B cell (primary cell): ENCODE data around the gene RIBC1.

ENCODE experiments used
- EZH2 ChIP-seq: IDR thresholded peaks from 2 replicates; pipeline ENCODE4 v1.6.1; 2012; ENCODE audit warnings: borderline replicate concordance, low read depth, mild to moderate bottlenecking, moderate library complexity, low read length; ENCODE audit not compliant: insufficient read depth, poor library complexity, severe bottlenecking
- TF ChIP-seq, protein P1 (sequence below): fragments of 200-600 bp; IDR thresholded peaks from one replicate; pipeline ENCODE4 v1.8.0; 2022; ENCODE audit warnings: antibody characterized with exemption, mild to moderate bottlenecking

DNA sequence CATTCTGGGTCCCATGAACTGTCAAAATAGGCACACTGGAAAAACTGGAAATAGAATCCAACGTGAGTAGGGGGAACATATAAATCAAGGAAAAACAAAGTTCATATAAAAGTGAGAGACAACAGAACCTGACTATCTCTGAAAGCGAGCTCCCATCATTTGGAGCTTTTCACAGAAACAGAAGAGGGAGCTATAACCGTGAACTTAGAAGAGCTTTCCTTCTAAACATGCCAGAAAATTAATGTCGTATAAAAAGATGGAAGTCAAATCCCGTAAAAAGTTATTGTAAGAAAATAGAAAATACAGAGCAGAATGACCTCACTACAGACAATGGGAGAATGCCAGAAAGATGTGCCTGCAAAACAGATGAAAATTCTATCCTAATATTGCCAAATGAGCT is 35.4 kb downstream of the RIBC1 start:
- TF ChIP-seq, protein P1, sequence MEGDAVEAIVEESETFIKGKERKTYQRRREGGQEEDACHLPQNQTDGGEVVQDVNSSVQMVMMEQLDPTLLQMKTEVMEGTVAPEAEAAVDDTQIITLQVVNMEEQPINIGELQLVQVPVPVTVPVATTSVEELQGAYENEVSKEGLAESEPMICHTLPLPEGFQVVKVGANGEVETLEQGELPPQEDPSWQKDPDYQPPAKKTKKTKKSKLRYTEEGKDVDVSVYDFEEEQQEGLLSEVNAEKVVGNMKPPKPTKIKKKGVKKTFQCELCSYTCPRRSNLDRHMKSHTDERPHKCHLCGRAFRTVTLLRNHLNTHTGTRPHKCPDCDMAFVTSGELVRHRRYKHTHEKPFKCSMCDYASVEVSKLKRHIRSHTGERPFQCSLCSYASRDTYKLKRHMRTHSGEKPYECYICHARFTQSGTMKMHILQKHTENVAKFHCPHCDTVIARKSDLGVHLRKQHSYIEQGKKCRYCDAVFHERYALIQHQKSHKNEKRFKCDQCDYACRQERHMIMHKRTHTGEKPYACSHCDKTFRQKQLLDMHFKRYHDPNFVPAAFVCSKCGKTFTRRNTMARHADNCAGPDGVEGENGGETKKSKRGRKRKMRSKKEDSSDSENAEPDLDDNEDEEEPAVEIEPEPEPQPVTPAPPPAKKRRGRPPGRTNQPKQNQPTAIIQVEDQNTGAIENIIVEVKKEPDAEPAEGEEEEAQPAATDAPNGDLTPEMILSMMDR, result no peak
- no peak for TF ChIP-seq EZH2
